Measurements from ENCODE around the gene RPN1. TPM values are rescaled to one million over a fixed set of nuclear protein-coding genes. Genes with fewer than 3 reads are reported as not detected.

RPN1 gene
- total and polyA plus RNA-seq, 2 of the 13 experiments (the other 11 are each of a cell fraction or from before 2014, with no cell fraction given) = 290 to 342 TPM

DNA sequence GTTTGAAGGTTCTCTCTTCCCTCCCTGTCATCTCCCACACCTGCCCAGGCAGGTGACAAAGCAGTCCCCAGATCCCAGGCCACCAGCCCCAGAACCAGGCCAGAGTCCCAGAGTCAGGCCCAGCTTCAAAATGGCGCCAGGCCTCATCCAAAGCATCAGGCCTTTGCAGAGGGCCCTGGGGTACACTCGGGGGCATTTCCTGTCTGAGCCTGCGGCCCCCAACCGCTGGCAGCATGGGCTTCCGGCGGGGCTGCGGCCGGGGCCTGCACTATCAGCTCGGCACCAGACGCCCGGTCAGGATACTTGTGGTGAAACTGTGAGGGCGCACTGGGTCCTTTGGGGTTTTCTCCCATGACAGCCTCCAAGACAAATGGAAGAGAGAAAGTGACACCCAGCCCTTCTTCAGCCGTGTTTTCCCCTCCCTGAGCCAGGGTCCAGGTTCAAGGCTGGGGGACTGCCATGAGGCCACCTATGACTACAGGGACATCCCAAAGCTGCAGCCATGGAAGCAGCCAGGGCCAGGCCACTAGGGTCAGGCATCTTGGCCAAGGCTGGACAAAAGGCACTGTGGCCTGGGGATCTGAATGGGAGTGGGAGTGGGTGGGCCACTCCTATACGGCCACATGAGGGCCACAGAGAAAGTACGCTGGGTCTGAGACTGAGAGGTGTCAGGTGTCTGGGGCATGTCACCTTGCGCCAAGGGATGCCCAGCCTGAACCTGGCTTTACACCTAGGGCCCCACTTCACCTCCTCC is 33.9 kb downstream of the RPN1 start (continued):
- TF ChIP-seq, protein P1, sequence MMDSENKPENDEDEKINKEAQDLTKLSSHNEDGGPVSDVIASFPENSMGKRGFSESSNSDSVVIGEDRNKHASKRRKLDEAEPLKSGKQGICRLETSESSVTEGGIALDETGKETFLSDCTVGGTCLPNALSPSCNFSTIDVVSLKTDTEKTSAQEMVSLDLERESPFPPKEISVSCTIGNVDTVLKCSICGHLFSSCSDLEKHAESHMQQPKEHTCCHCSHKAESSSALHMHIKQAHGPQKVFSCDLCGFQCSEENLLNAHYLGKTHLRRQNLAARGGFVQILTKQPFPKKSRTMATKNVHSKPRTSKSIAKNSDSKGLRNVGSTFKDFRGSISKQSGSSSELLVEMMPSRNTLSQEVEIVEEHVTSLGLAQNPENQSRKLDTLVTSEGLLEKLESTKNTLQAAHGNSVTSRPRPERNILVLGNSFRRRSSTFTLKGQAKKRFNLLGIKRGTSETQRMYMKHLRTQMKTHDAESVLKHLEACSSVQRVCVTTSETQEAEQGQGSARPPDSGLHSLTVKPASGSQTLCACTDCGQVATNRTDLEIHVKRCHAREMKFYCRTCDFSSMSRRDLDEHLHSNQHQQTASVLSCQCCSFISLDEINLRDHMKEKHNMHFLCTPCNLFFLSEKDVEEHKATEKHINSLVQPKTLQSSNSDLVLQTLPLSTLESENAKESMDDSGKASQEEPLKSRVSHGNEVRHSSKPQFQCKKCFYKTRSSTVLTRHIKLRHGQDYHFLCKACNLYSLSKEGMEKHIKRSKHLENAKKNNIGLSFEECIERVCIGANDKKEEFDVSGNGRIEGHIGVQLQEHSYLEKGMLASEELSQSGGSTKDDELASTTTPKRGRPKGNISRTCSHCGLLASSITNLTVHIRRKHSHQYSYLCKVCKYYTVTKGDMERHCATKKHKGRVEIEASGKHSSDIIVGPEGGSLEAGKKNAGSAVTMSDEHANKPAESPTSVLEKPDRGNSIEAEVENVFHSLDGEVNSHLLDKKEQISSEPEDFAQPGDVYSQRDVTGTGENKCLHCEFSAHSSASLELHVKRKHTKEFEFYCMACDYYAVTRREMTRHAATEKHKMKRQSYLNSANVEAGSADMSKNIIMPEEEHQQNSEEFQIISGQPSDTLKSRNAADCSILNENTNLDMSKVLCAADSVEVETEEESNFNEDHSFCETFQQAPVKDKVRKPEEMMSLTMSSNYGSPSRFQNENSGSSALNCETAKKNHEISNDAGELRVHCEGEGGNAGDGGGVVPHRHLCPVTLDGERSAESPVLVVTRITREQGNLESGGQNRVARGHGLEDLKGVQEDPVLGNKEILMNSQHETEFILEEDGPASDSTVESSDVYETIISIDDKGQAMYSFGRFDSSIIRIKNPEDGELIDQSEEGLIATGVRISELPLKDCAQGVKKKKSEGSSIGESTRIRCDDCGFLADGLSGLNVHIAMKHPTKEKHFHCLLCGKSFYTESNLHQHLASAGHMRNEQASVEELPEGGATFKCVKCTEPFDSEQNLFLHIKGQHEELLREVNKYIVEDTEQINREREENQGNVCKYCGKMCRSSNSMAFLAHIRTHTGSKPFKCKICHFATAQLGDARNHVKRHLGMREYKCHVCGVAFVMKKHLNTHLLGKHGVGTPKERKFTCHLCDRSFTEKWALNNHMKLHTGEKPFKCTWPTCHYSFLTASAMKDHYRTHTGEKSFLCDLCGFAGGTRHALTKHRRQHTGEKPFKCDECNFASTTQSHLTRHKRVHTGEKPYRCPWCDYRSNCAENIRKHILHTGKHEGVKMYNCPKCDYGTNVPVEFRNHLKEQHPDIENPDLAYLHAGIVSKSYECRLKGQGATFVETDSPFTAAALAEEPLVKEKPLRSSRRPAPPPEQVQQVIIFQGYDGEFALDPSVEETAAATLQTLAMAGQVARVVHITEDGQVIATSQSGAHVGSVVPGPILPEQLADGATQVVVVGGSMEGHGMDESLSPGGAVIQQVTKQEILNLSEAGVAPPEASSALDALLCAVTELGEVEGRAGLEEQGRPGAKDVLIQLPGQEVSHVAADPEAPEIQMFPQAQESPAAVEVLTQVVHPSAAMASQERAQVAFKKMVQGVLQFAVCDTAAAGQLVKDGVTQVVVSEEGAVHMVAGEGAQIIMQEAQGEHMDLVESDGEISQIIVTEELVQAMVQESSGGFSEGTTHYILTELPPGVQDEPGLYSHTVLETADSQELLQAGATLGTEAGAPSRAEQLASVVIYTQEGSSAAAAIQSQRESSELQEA (CRISPR knock-in tag; IDR thresholded peaks at IDR 0.05; ENCODE audit: not compliant biosample characterization) = no peak
- TF ChIP-seq, protein P2, sequence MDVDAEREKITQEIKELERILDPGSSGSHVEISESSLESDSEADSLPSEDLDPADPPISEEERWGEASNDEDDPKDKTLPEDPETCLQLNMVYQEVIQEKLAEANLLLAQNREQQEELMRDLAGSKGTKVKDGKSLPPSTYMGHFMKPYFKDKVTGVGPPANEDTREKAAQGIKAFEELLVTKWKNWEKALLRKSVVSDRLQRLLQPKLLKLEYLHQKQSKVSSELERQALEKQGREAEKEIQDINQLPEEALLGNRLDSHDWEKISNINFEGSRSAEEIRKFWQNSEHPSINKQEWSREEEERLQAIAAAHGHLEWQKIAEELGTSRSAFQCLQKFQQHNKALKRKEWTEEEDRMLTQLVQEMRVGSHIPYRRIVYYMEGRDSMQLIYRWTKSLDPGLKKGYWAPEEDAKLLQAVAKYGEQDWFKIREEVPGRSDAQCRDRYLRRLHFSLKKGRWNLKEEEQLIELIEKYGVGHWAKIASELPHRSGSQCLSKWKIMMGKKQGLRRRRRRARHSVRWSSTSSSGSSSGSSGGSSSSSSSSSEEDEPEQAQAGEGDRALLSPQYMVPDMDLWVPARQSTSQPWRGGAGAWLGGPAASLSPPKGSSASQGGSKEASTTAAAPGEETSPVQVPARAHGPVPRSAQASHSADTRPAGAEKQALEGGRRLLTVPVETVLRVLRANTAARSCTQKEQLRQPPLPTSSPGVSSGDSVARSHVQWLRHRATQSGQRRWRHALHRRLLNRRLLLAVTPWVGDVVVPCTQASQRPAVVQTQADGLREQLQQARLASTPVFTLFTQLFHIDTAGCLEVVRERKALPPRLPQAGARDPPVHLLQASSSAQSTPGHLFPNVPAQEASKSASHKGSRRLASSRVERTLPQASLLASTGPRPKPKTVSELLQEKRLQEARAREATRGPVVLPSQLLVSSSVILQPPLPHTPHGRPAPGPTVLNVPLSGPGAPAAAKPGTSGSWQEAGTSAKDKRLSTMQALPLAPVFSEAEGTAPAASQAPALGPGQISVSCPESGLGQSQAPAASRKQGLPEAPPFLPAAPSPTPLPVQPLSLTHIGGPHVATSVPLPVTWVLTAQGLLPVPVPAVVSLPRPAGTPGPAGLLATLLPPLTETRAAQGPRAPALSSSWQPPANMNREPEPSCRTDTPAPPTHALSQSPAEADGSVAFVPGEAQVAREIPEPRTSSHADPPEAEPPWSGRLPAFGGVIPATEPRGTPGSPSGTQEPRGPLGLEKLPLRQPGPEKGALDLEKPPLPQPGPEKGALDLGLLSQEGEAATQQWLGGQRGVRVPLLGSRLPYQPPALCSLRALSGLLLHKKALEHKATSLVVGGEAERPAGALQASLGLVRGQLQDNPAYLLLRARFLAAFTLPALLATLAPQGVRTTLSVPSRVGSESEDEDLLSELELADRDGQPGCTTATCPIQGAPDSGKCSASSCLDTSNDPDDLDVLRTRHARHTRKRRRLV (CRISPR knock-in tag; IDR thresholded peaks at IDR 0.05) = no peak
- TF ChIP-seq, protein P3, sequence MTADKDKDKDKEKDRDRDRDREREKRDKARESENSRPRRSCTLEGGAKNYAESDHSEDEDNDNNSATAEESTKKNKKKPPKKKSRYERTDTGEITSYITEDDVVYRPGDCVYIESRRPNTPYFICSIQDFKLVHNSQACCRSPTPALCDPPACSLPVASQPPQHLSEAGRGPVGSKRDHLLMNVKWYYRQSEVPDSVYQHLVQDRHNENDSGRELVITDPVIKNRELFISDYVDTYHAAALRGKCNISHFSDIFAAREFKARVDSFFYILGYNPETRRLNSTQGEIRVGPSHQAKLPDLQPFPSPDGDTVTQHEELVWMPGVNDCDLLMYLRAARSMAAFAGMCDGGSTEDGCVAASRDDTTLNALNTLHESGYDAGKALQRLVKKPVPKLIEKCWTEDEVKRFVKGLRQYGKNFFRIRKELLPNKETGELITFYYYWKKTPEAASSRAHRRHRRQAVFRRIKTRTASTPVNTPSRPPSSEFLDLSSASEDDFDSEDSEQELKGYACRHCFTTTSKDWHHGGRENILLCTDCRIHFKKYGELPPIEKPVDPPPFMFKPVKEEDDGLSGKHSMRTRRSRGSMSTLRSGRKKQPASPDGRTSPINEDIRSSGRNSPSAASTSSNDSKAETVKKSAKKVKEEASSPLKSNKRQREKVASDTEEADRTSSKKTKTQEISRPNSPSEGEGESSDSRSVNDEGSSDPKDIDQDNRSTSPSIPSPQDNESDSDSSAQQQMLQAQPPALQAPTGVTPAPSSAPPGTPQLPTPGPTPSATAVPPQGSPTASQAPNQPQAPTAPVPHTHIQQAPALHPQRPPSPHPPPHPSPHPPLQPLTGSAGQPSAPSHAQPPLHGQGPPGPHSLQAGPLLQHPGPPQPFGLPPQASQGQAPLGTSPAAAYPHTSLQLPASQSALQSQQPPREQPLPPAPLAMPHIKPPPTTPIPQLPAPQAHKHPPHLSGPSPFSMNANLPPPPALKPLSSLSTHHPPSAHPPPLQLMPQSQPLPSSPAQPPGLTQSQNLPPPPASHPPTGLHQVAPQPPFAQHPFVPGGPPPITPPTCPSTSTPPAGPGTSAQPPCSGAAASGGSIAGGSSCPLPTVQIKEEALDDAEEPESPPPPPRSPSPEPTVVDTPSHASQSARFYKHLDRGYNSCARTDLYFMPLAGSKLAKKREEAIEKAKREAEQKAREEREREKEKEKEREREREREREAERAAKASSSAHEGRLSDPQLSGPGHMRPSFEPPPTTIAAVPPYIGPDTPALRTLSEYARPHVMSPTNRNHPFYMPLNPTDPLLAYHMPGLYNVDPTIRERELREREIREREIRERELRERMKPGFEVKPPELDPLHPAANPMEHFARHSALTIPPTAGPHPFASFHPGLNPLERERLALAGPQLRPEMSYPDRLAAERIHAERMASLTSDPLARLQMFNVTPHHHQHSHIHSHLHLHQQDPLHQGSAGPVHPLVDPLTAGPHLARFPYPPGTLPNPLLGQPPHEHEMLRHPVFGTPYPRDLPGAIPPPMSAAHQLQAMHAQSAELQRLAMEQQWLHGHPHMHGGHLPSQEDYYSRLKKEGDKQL (CRISPR knock-in tag; IDR thresholded peaks at IDR 0.05; ENCODE audit: low read depth) = no peak
- no peak for TF ChIP-seq RNF2 (conservative IDR thresholded peaks at IDR 0.05; ENCODE audit: low read depth)
- TF ChIP-seq, protein P4, sequence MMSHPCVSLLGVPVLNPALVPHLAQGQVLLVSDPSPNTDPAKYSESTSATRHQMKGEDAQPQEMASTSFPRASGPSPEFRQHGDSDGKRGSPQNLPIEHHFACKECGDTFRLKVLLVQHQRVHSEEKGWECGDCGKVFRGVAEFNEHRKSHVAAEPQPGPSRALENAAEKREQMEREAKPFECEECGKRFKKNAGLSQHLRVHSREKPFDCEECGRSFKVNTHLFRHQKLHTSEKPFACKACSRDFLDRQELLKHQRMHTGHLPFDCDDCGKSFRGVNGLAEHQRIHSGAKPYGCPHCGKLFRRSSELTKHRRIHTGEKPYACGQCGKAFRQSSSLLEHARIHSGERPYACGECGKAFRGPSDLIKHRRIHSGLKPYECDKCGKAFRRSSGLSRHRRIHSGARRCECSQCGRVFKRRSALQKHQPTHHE (CRISPR knock-in tag; IDR thresholded peaks at IDR 0.05; ENCODE audit: borderline replicate concordance) = no peak

Data from HepG2 (cell line).